Calu3 (cell line): ENCODE measurements around the gene AK9. TPM values are rescaled to one million over a fixed set of nuclear protein-coding genes. Genes with fewer than 3 reads are reported as not detected.

Experiments
- BruUV-seq: library from RNA; stranded (reverse); fragments of 400-500 nt; replicated peaks from 2 replicates; lab custom pipeline; 2021; lab: Mats Ljungman, UMichigan
- CTCF ChIA-PET: fragments of 300-600 bp; sonication (Branson Sonifier 250); formaldehyde crosslinking; loops from one replicate; lab custom pipeline; 2022; ENCODE audit warnings: antibody characterized with exemption; lab: Charles Lee
- DNase-seq: peaks from one replicate; pipeline ENCODE4 v3.0.0; 2022
- H3K27ac Mint-ChIP-seq: one replicate; pipeline ENCODE4 v1.8.0; 2022; ENCODE audit warnings: mixed read lengths; ENCODE audit not compliant: unreplicated experiment
- H3K27me3 Mint-ChIP-seq: one replicate; pipeline ENCODE4 v1.8.0; 2022; ENCODE audit warnings: mixed read lengths; ENCODE audit not compliant: unreplicated experiment
- H3K36me3 Mint-ChIP-seq: one replicate; pipeline ENCODE4 v1.8.0; 2022; ENCODE audit warnings: mild to moderate bottlenecking, moderate library complexity, mixed read lengths; ENCODE audit not compliant: insufficient read depth, unreplicated experiment
- H3K4me1 Mint-ChIP-seq: one replicate; pipeline ENCODE4 v1.8.0; 2022; ENCODE audit warnings: mild to moderate bottlenecking, low read depth, mixed read lengths; ENCODE audit not compliant: unreplicated experiment
- H3K4me3 Mint-ChIP-seq: one replicate; pipeline ENCODE4 v1.8.0; 2022; ENCODE audit warnings: mild to moderate bottlenecking, low read depth, moderate library complexity, mixed read lengths; ENCODE audit not compliant: unreplicated experiment
- H3K9me3 Mint-ChIP-seq: one replicate; pipeline ENCODE4 v1.8.0; 2022; ENCODE audit warnings: low read depth, mixed read lengths; ENCODE audit not compliant: unreplicated experiment
- intact Hi-C: fragments of 100-400 bp; cut with micrococcal nuclease; formaldehyde crosslinking; loops from one replicate; pipeline ENCODE4 v1.10.0; 2022; ENCODE audit not compliant: unreplicated experiment
- total RNA-seq: library from RNA; stranded (reverse); gene quantifications from 2 replicates; pipeline ENCODE4 v1.2.3, GENCODE V29; 2022
- TF ChIP-seq, protein P1 (sequence below): fragments of 200-600 bp; IDR thresholded peaks from one replicate; pipeline ENCODE4 v1.8.0; 2022; ENCODE audit warnings: antibody characterized with exemption; ENCODE audit not compliant: unreplicated experiment

Gene AK9
- total RNA-seq, 1 experiment from 2014 or later, result 7.6 TPM

DNA sequence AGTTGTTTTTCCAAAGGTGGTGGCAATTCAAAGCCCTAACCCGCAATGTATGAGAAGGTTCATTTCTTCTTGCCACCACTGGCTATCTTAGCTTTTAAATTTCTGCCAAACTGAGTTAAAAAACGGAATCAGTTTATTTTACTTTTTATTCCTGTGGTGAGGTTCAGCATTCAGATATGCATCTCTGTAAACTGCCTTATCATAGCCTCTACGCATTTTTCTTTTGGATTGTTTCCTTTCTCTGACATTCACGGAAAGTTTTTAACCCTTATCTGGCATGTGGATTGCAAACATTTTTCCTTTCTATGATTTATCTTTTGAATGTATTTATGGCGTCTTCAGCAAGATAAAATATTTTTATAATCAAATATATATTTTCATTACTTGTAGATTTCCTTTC lies 37.7 kb downstream of the AK9 start:
- CTCF ChIA-PET, result no interaction called here
- TF ChIP-seq, protein P1, sequence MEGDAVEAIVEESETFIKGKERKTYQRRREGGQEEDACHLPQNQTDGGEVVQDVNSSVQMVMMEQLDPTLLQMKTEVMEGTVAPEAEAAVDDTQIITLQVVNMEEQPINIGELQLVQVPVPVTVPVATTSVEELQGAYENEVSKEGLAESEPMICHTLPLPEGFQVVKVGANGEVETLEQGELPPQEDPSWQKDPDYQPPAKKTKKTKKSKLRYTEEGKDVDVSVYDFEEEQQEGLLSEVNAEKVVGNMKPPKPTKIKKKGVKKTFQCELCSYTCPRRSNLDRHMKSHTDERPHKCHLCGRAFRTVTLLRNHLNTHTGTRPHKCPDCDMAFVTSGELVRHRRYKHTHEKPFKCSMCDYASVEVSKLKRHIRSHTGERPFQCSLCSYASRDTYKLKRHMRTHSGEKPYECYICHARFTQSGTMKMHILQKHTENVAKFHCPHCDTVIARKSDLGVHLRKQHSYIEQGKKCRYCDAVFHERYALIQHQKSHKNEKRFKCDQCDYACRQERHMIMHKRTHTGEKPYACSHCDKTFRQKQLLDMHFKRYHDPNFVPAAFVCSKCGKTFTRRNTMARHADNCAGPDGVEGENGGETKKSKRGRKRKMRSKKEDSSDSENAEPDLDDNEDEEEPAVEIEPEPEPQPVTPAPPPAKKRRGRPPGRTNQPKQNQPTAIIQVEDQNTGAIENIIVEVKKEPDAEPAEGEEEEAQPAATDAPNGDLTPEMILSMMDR, result no peak
- Mint-ChIP-seq H3K27ac (no peak overlapping the region), H3K27me3 (no peaks in the 10 kb centered on the region), H3K4me3 (no peak overlapping the region), H3K4me1 (no peaks in the 10 kb centered on the region), H3K36me3 (no peaks in the 10 kb centered on the region), H3K9me3 (no peaks in the 10 kb centered on the region)
- BruUV-seq, result no TSS peak
- intact Hi-C loops, result no loop called here
- no peak for DNase-seq

DNA sequence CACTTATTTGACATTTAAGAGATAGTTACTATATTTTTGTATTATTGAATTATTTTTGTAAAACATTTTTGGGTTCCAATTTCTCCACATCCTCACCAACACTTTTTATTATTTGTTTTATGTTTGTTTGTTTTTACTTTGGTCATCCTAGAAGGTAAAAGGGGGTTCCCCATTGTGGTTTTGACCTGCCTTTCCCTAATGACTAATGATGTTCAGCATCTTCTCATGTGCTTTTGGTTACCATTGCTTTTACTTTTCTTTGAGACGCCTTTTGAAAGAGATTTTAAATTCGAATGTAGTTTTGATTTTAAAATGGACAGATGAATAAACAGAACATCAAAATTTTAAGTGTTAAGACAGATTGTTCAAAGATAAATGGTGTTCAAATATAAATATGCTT lies 46.9 kb downstream of the AK9 start:
- no peak overlapping the region for H3K27ac Mint-ChIP-seq
- H3K36me3 Mint-ChIP-seq, result no peaks in the 10 kb centered on the region
- H3K9me3 Mint-ChIP-seq, result no peaks in the 10 kb centered on the region
- H3K27me3 Mint-ChIP-seq, result no peaks in the 10 kb centered on the region
- TF ChIP-seq, protein P1, result no peak
- intact Hi-C loops, result no loop called here
- BruUV-seq, result no TSS peak
- no peak overlapping the region for H3K4me3 Mint-ChIP-seq
- H3K4me1 Mint-ChIP-seq, result no peaks in the 10 kb centered on the region
- DNase-seq, result no peak
- CTCF ChIA-PET, result no interaction called here

DNA sequence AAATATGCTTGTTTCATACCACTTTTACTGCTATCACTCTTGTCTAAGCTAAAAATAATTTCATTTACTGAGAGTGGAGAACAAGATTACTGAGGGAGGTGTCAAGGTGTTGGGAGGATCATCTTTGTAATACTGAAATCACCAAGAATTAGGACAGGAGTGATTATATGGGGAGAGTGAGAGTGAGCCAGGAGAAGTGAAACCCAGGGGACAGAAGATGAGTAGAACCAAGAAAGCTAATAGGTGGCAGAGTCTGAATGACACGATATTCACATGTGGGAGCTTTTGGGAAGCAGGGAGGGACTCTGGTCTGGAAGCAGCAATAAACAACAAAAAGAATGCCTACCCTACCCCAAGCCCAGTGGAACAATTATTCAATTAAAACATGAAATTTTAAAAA lies 58.6 kb downstream of the AK9 start:
- CTCF ChIA-PET, result no interaction called here
- TF ChIP-seq, protein P1, result no peak
- intact Hi-C loops, result no loop called here
- DNase-seq, result no peak
- H3K4me3 Mint-ChIP-seq, result no peak overlapping the region
- no peaks in the 10 kb centered on the region for H3K27me3 Mint-ChIP-seq
- no peaks in the 10 kb centered on the region for H3K4me1 Mint-ChIP-seq
- no peaks in the 10 kb centered on the region for H3K9me3 Mint-ChIP-seq
- no TSS peak for BruUV-seq
- H3K36me3 Mint-ChIP-seq, result no peaks in the 10 kb centered on the region
- no peak overlapping the region for H3K27ac Mint-ChIP-seq

DNA sequence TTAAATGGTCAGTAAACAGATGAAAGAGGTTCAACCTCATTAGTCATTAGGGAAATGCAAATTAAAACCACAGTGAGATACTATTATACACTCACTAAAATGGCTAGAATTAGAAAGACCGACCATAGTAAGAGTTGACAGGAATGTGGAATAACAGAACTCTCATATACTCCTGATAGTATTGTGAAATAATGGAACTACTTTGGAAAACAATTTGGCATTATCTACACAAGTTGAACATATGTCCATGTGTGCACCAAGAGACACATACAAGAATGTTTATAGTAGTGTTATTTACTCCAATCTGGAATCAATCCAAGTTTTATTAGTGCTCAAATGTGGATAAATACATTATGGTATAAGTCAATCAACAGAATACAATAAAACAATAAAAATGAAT lies 59.6 kb downstream of the AK9 start:
- CTCF ChIA-PET, result no interaction called here
- H3K27ac Mint-ChIP-seq, result no peak overlapping the region
- no peaks in the 10 kb centered on the region for H3K27me3 Mint-ChIP-seq
- no peaks in the 10 kb centered on the region for H3K4me1 Mint-ChIP-seq
- BruUV-seq, result no TSS peak
- DNase-seq, result no peak
- intact Hi-C loops, result no loop called here
- no peak overlapping the region for H3K4me3 Mint-ChIP-seq
- TF ChIP-seq, protein P1, result no peak
- no peaks in the 10 kb centered on the region for H3K9me3 Mint-ChIP-seq
- H3K36me3 Mint-ChIP-seq, result no peaks in the 10 kb centered on the region
